ENCODE results near the gene CCDC137.

CCDC137 gene

GRCh38 chr17:81686614-81687013 lies 20.1 kb downstream of the CCDC137 start:
- Histone ChIP-seq H3K36me3 (ENCODE audit: insufficient read depth, low read length) (peaks cover 38% of the 10 kb centered on the region), H3K9ac (ENCODE audit: low read length) (no peak overlapping the region), H3K27ac (ENCODE audit: low read depth, low read length) (no peak overlapping the region), H3K4me3 (ENCODE audit: low read depth in 1 of 2, low read length in 2 of 2) (no peak overlapping the region), H3K4me1 (ENCODE audit: insufficient read depth, low read length) (peaks cover 22% of the 10 kb centered on the region), H3K9me3 (ENCODE audit: low read length) (no peaks in the 10 kb centered on the region), H3K27me3 (ENCODE audit: control insufficient read depth in 1 of 2, insufficient read depth in 2 of 2, low read length in 2 of 2) (no peaks in the 10 kb centered on the region)

GRCh38 chr17:81687770-81688541 lies 21.4 kb downstream of the CCDC137 start:
- H3K36me3 ChIP-seq (ENCODE audit: insufficient read depth, low read length), result peaks cover 47% of the 10 kb centered on the region
- H3K27me3 ChIP-seq (ENCODE audit: control insufficient read depth in 1 of 2, insufficient read depth in 2 of 2, low read length in 2 of 2), result no peaks in the 10 kb centered on the region

DNA sequence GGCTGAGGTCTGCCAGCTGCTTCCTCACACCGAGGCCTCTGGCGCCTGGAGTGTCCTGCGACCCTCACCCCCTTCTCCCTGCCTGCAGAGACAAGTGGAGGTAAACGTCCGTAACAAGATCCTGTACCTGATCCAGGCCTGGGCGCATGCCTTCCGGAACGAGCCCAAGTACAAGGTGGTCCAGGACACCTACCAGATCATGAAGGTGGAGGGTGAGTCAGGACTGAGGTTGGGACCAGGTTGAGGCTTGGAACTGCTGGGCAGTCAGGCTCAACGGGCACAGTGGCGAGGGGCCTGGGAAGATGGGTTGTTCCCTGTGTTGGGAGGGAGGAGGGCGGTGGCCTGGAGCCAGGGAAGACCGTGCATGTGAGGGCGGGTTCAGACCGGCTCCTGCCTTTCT lies 22.1 kb downstream of the CCDC137 start:
- peaks cover 15% of the 10 kb centered on the region for H3K4me1 ChIP-seq (ENCODE audit: insufficient read depth, low read length)
- H3K9me3 ChIP-seq (ENCODE audit: low read length), result no peaks in the 10 kb centered on the region
- no peak overlapping the region for H3K27ac ChIP-seq (ENCODE audit: low read depth, low read length)
- no peak overlapping the region for H3K4me3 ChIP-seq (ENCODE audit: low read depth in 1 of 2, low read length in 2 of 2)
- no peak overlapping the region for H3K9ac ChIP-seq (ENCODE audit: low read length)
- H3K36me3 ChIP-seq (ENCODE audit: insufficient read depth, low read length), result peaks cover 47% of the 10 kb centered on the region
- H3K27me3 ChIP-seq (ENCODE audit: control insufficient read depth in 1 of 2, insufficient read depth in 2 of 2, low read length in 2 of 2), result no peaks in the 10 kb centered on the region

More at GRCh38 chr17:81687770-81688541, 21.4 kb downstream of the CCDC137 start:
- H3K27ac ChIP-seq (ENCODE audit: low read depth, low read length), result no peak overlapping the region
- H3K4me1 ChIP-seq (ENCODE audit: insufficient read depth, low read length), result peaks cover 15% of the 10 kb centered on the region
- H3K9me3 ChIP-seq (ENCODE audit: low read length), result no peaks in the 10 kb centered on the region
- no peak overlapping the region for H3K4me3 ChIP-seq (ENCODE audit: low read depth in 1 of 2, low read length in 2 of 2)
- no peak overlapping the region for H3K9ac ChIP-seq (ENCODE audit: low read length)

DNA sequence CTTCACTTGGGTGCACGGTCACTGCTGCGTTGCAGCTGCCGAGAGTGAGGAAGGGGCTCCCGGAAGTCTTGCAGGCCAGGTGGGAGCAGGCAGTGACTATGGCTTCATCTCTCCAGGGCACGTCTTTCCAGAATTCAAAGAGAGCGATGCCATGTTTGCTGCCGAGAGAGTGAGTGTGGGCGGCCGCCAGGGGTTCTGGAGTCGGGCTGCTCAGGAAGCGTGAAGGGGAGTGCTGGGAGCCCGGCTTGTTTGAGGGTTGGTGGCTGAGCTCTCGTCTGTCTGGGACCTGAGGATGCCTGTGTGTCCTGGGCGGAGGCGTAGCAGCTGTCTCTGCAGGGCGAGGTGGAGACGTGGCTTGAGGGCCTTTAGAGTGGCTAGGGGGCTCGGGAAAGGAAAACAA lies 23.5 kb downstream of the CCDC137 start:
- Histone ChIP-seq H3K4me1 (ENCODE audit: insufficient read depth, low read length) (peaks cover 9% of the 10 kb centered on the region), H3K9me3 (ENCODE audit: low read length) (no peaks in the 10 kb centered on the region), H3K27ac (ENCODE audit: low read depth, low read length) (no peak overlapping the region), H3K9ac (ENCODE audit: low read length) (no peak overlapping the region), H3K4me3 (ENCODE audit: low read depth in 1 of 2, low read length in 2 of 2) (no peak overlapping the region), H3K27me3 (ENCODE audit: control insufficient read depth in 1 of 2, insufficient read depth in 2 of 2, low read length in 2 of 2) (no peaks in the 10 kb centered on the region), H3K36me3 (ENCODE audit: insufficient read depth, low read length) (peaks cover 56% of the 10 kb centered on the region)

- Histone ChIP-seq H3K9me3 (ENCODE audit: low read length) (no peaks in the 10 kb centered on the region), H3K9ac (ENCODE audit: low read length) (no peak overlapping the region), H3K4me3 (ENCODE audit: low read depth in 1 of 2, low read length in 2 of 2) (no peak overlapping the region), H3K27ac (ENCODE audit: low read depth, low read length) (no peak overlapping the region), H3K36me3 (ENCODE audit: insufficient read depth, low read length) (peaks cover 60% of the 10 kb centered on the region), H3K4me1 (ENCODE audit: insufficient read depth, low read length) (peaks cover 4% of the 10 kb centered on the region), H3K27me3 (ENCODE audit: control insufficient read depth in 1 of 2, insufficient read depth in 2 of 2, low read length in 2 of 2) (no peaks in the 10 kb centered on the region)
Measured at GRCh38 chr17:81690549-81690948, 24.0 kb downstream of the CCDC137 start.

- H3K9me3 ChIP-seq (ENCODE audit: low read length), result no peaks in the 10 kb centered on the region
- H3K4me3 ChIP-seq (ENCODE audit: low read depth in 1 of 2, low read length in 2 of 2), result no peak overlapping the region
- no peak overlapping the region for H3K9ac ChIP-seq (ENCODE audit: low read length)
- peaks cover 57% of the 10 kb centered on the region for H3K36me3 ChIP-seq (ENCODE audit: insufficient read depth, low read length)
- no peak overlapping the region for H3K27ac ChIP-seq (ENCODE audit: low read depth, low read length)
- H3K27me3 ChIP-seq (ENCODE audit: control insufficient read depth in 1 of 2, insufficient read depth in 2 of 2, low read length in 2 of 2), result no peaks in the 10 kb centered on the region
- no peaks in the 10 kb centered on the region for H3K4me1 ChIP-seq (ENCODE audit: insufficient read depth, low read length)
Measured at GRCh38 chr17:81691196-81691595, 24.7 kb downstream of the CCDC137 start.

- Histone ChIP-seq H3K36me3 (ENCODE audit: insufficient read depth, low read length) (peaks cover 54% of the 10 kb centered on the region), H3K4me3 (ENCODE audit: low read depth in 1 of 2, low read length in 2 of 2) (no peak overlapping the region), H3K27ac (ENCODE audit: low read depth, low read length) (no peak overlapping the region), H3K4me1 (ENCODE audit: insufficient read depth, low read length) (no peaks in the 10 kb centered on the region), H3K9me3 (ENCODE audit: low read length) (no peaks in the 10 kb centered on the region), H3K27me3 (ENCODE audit: control insufficient read depth in 1 of 2, insufficient read depth in 2 of 2, low read length in 2 of 2) (no peaks in the 10 kb centered on the region), H3K9ac (ENCODE audit: low read length) (no peak overlapping the region)
Measured at GRCh38 chr17:81691608-81692007, 25.1 kb downstream of the CCDC137 start.

- Histone ChIP-seq H3K27me3 (ENCODE audit: control insufficient read depth in 1 of 2, insufficient read depth in 2 of 2, low read length in 2 of 2) (no peaks in the 10 kb centered on the region), H3K36me3 (ENCODE audit: insufficient read depth, low read length) (peaks cover 56% of the 10 kb centered on the region), H3K9me3 (ENCODE audit: low read length) (no peaks in the 10 kb centered on the region), H3K4me3 (ENCODE audit: low read depth in 1 of 2, low read length in 2 of 2) (no peak overlapping the region), H3K9ac (ENCODE audit: low read length) (no peak overlapping the region), H3K4me1 (ENCODE audit: insufficient read depth, low read length) (no peaks in the 10 kb centered on the region), H3K27ac (ENCODE audit: low read depth, low read length) (no peak overlapping the region)
Measured at GRCh38 chr17:81693509-81694210, 27.1 kb downstream of the CCDC137 start.

- Histone ChIP-seq H3K9ac (ENCODE audit: low read length) (no peak overlapping the region), H3K9me3 (ENCODE audit: low read length) (no peaks in the 10 kb centered on the region), H3K27ac (ENCODE audit: low read depth, low read length) (no peak overlapping the region), H3K36me3 (ENCODE audit: insufficient read depth, low read length) (peaks cover 50% of the 10 kb centered on the region), H3K27me3 (ENCODE audit: control insufficient read depth in 1 of 2, insufficient read depth in 2 of 2, low read length in 2 of 2) (no peaks in the 10 kb centered on the region), H3K4me3 (ENCODE audit: low read depth in 1 of 2, low read length in 2 of 2) (no peak overlapping the region), H3K4me1 (ENCODE audit: insufficient read depth, low read length) (no peaks in the 10 kb centered on the region)
Measured at GRCh38 chr17:81694810-81695209, 28.3 kb downstream of the CCDC137 start.

DNA sequence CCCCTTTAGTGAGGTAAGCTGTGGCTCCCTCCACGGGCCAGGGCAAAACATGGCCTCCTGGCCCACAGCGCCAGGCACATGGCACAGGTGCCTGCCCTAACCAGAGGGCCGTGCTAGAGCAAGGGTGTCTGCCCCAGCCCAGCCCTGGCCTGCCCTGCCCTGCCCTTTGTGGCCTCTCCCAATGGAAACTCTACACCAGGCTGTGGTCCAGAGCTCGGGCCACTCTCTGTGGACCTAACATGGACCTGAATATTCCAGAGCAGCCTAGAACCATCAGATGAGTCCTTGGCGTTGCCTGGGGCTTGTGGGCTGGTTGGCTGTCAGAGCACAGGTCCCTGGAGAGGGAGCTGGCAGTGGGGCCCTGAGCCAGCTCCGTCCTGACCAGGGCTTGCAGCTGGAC lies 28.7 kb downstream of the CCDC137 start:
- H3K27ac ChIP-seq (ENCODE audit: low read depth, low read length), result no peak overlapping the region
- H3K36me3 ChIP-seq (ENCODE audit: insufficient read depth, low read length), result peaks cover 50% of the 10 kb centered on the region
- no peaks in the 10 kb centered on the region for H3K9me3 ChIP-seq (ENCODE audit: low read length)
- no peak overlapping the region for H3K4me3 ChIP-seq (ENCODE audit: low read depth in 1 of 2, low read length in 2 of 2)
- no peak overlapping the region for H3K9ac ChIP-seq (ENCODE audit: low read length)
- H3K4me1 ChIP-seq (ENCODE audit: insufficient read depth, low read length), result no peaks in the 10 kb centered on the region
- H3K27me3 ChIP-seq (ENCODE audit: control insufficient read depth in 1 of 2, insufficient read depth in 2 of 2, low read length in 2 of 2), result no peaks in the 10 kb centered on the region

- H3K9ac ChIP-seq (ENCODE audit: low read length), result no peak overlapping the region
- no peaks in the 10 kb centered on the region for H3K4me1 ChIP-seq (ENCODE audit: insufficient read depth, low read length)
- peaks cover 50% of the 10 kb centered on the region for H3K36me3 ChIP-seq (ENCODE audit: insufficient read depth, low read length)
- no peak overlapping the region for H3K4me3 ChIP-seq (ENCODE audit: low read depth in 1 of 2, low read length in 2 of 2)
- no peak overlapping the region for H3K27ac ChIP-seq (ENCODE audit: low read depth, low read length)
- no peaks in the 10 kb centered on the region for H3K27me3 ChIP-seq (ENCODE audit: control insufficient read depth in 1 of 2, insufficient read depth in 2 of 2, low read length in 2 of 2)
- H3K9me3 ChIP-seq (ENCODE audit: low read length), result no peaks in the 10 kb centered on the region
Measured at GRCh38 chr17:81695801-81696200, 29.3 kb downstream of the CCDC137 start.
